Chondrocyte (in vitro differentiated cells): ENCODE data around the gene NAV2. TPM values are rescaled to one million over a fixed set of nuclear protein-coding genes. Genes with fewer than 3 reads are reported as not detected.

Experiments used
- DNase-seq: peaks from one replicate; pipeline ENCODE4 v3.0.0; 2021; ENCODE audit warnings: mixed read lengths, low spot score
- H3K27ac Mint-ChIP-seq: one replicate; pipeline ENCODE4 v1.8.0; 2021; ENCODE audit warnings: mild to moderate bottlenecking, moderate library complexity, mixed read lengths; ENCODE audit not compliant: unreplicated experiment
- H3K27me3 Mint-ChIP-seq: 2 replicates; pipeline ENCODE4 v1.8.0; 2021; ENCODE audit warnings: low read depth, mixed read lengths
- H3K36me3 Mint-ChIP-seq: 2 replicates; pipeline ENCODE4 v1.8.0; 2021; ENCODE audit warnings: low read depth, mixed read lengths
- H3K4me1 Mint-ChIP-seq: 2 replicates; pipeline ENCODE4 v1.8.0; 2021; ENCODE audit warnings: low read depth, mild to moderate bottlenecking, mixed read lengths
- H3K4me3 Mint-ChIP-seq: one replicate; pipeline ENCODE4 v1.8.0; 2021; ENCODE audit warnings: mild to moderate bottlenecking, moderate library complexity, mixed read lengths; ENCODE audit not compliant: unreplicated experiment
- H3K9me3 Mint-ChIP-seq: 2 replicates; pipeline ENCODE4 v1.8.0; 2021; ENCODE audit warnings: low read depth, mixed read lengths
- CTCF ChIP-seq: fragments of 200-600 bp; sonication (generic); IDR thresholded peaks from 2 replicates; pipeline ENCODE4 v1.5.0; 2021; ENCODE audit warnings: antibody characterized with exemption, mild to moderate bottlenecking, moderate library complexity
- total RNA-seq: library from RNA; stranded (reverse); gene quantifications from 3 replicates; pipeline ENCODE4 v1.2.1, GENCODE V29; 2021

The NAV2 gene
- total RNA-seq, 1 donor from 2014 or later: 87.0 TPM

GRCh38 chr11:19738124-19738523 lies 25.5 kb downstream of the NAV2 start:
- Mint-ChIP-seq H3K4me3 (no peak overlapping the region), H3K9me3 (no peaks in the 10 kb centered on the region), H3K36me3 (no peaks in the 10 kb centered on the region), H3K27ac (no peak overlapping the region), H3K4me1 (peaks cover 46% of the 10 kb centered on the region), H3K27me3 (no peaks in the 10 kb centered on the region)
- no peak for TF ChIP-seq CTCF
- no peak for DNase-seq

- DNase-seq: no peak
- Mint-ChIP-seq H3K27ac (no peak overlapping the region), H3K4me3 (no peak overlapping the region), H3K4me1 (peaks cover 34% of the 10 kb centered on the region), H3K9me3 (no peaks in the 10 kb centered on the region), H3K27me3 (no peaks in the 10 kb centered on the region), H3K36me3 (no peaks in the 10 kb centered on the region)
- TF ChIP-seq CTCF: peak; percentile 65
Measured at GRCh38 chr11:19739872-19740271, 27.2 kb downstream of the NAV2 start.

- Mint-ChIP-seq H3K27ac (no peak overlapping the region), H3K4me1 (peaks cover 27% of the 10 kb centered on the region), H3K9me3 (no peaks in the 10 kb centered on the region), H3K36me3 (peaks cover 5% of the 10 kb centered on the region), H3K4me3 (no peak overlapping the region), H3K27me3 (no peaks in the 10 kb centered on the region)
- DNase-seq: no peak
- no peak for TF ChIP-seq CTCF
Measured at GRCh38 chr11:19740586-19740985, 27.9 kb downstream of the NAV2 start.

GRCh38 chr11:19742588-19743292 lies 30.1 kb downstream of the NAV2 start:
- peak; percentile 98 for TF ChIP-seq CTCF
- H3K27me3 Mint-ChIP-seq: no peaks in the 10 kb centered on the region
- peaks cover 8% of the 10 kb centered on the region for H3K36me3 Mint-ChIP-seq
- peaks cover 10% of the 10 kb centered on the region for H3K4me1 Mint-ChIP-seq
- DNase-seq: no peak
- H3K4me3 Mint-ChIP-seq: no peak overlapping the region
- no peaks in the 10 kb centered on the region for H3K9me3 Mint-ChIP-seq
- no peak overlapping the region for H3K27ac Mint-ChIP-seq

GRCh38 chr11:19743622-19744021 lies 31.0 kb downstream of the NAV2 start:
- no peaks in the 10 kb centered on the region for H3K27me3 Mint-ChIP-seq
- H3K4me3 Mint-ChIP-seq: no peak overlapping the region
- no peak overlapping the region for H3K27ac Mint-ChIP-seq
- peaks cover 9% of the 10 kb centered on the region for H3K36me3 Mint-ChIP-seq
- H3K9me3 Mint-ChIP-seq: no peaks in the 10 kb centered on the region
- no peak for TF ChIP-seq CTCF
- DNase-seq: no peak
- peaks cover 10% of the 10 kb centered on the region for H3K4me1 Mint-ChIP-seq
